ENCODE data around the gene RANBP3L.

- no peak for TF ChIP-seq CTCF (IDR thresholded peaks at IDR 0.05)
- TF ChIP-seq POLR2A (IDR thresholded peaks at IDR 0.05), result no peak
Observed at GRCh38 chr5:36277521-36278176, 24.1 kb downstream of the RANBP3L start.
